Measurements from ENCODE around the gene OBP2A. TPM values are rescaled to one million over a fixed set of nuclear protein-coding genes. Genes with fewer than 3 reads are reported as not detected.
"Not testable (repeated sequence)": the region's sequence is repeated elsewhere in the genome, so short reads cannot be mapped to it uniquely, and the experiment has no call there.

The OBP2A gene
- total RNA-seq, 4 donors from 2014 or later, result not detected

DNA sequence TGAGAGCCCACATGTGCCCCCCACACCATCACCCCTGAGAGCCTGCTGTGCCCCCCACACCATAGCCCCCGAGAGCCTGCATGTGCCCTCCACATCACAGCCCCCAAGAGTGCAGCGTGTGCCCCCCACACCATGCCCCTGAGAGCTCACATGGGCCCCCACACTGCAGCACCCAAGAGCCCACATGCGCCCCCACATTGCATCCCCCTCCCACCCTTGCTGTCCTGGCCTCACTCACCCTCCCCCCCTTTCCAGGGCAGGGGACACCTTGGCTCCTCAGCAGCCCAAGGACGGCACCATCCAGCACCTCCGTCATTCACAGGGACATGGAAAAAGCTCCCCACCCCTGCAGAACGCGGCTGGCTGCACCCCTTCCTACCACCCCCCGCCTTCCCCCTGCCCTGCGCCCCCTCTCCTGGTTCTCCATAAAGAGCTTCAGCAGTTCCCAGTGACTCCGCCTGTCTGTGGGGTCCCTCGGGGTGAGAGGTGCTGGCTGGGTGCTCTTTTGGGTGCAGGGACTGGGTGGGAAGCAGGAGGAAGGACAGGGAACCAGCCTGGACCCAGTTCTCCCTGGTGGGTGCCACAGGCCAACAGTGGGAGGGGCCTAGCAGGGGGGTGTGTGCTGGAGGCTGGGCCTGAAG, 19.7 kb upstream of the OBP2A start:
- TF ChIP-seq CTCF (IDR thresholded peaks at IDR 0.05) (no peak), POLR2A (IDR thresholded peaks at IDR 0.05) (no peak), EP300 (IDR thresholded peaks at IDR 0.05) (no peak)
- Histone ChIP-seq H3K27ac (no peak overlapping the region), H3K36me3 (no peaks in the 10 kb centered on the region), H3K4me3 (no peak overlapping the region), H3K9me3 (peaks cover 0 to 16% (median 0%) of the 10 kb centered on the region in 4 donors), H3K27me3 (peaks cover 0 to 28% of the 10 kb centered on the region in 2 donors), H3K4me1 (no peaks in the 10 kb centered on the region)
- 77 to 80% methylated on average over 8 of the region's 11 CpGs for WGBS, 2 donors
- DNase-seq (ENCODE audit: low spot score in 2 of 2), result no peak

GRCh38 chr9:135526730-135527571, 19.0 kb upstream of the OBP2A start:
- 66% methylated on average over 22 to 30 of the region's 30 CpGs for WGBS, 2 donors
- Histone ChIP-seq H3K9me3 (peaks cover 0 to 16% (median 0%) of the 10 kb centered on the region in 4 donors), H3K27ac (no peak overlapping the region), H3K4me1 (no peaks in the 10 kb centered on the region), H3K36me3 (no peaks in the 10 kb centered on the region), H3K4me3 (no peak overlapping the region), H3K27me3 (peaks cover 0 to 21% of the 10 kb centered on the region in 2 donors)
- TF ChIP-seq CTCF (IDR thresholded peaks at IDR 0.05), result no peak
- DNase-seq (ENCODE audit: low spot score in 2 of 2), result no peak

- DNase-seq (ENCODE audit: low spot score in 2 of 2); H3K36me3 ChIP-seq; H3K4me1 ChIP-seq; H3K4me3 ChIP-seq; H3K27ac ChIP-seq: not testable (repeated sequence)
- peaks cover 0 to 16% (median 0%) of the 10 kb centered on the region in 4 donors for H3K9me3 ChIP-seq
- H3K27me3 ChIP-seq, result peaks cover 0 to 14% of the 10 kb centered on the region in 2 donors
- WGBS, 2 donors, result 91 to 94% methylated on average over 10 of the region's 10 CpGs
These were observed 17.0 kb upstream of the OBP2A start for GRCh38 chr9:135528842-135529435.

DNA sequence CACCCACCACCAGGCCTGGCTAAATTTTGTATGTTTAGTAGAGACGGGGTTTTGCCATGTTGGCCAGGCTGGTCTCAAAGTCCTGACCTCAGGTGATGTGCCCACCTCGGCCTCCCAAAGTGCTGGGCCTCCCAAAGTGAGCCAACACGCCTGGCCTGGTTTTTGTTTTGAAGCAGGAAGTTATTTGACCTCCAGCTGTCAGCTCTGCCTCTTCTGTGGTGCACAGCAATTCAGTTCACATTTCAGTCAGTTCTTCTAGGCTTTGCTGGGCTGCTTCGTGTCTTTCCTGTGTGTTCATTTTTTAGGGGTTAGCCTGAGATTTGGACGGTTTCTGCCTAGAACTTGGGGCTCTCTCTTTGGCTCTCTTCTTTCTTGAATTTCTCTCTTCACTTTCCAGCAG, 15.8 kb upstream of the OBP2A start:
- DNase-seq (ENCODE audit: low spot score in 2 of 2), result no peak
- no peak for TF ChIP-seq CTCF (IDR thresholded peaks at IDR 0.05)
- no peak for TF ChIP-seq POLR2A (IDR thresholded peaks at IDR 0.05)
- TF ChIP-seq EP300 (IDR thresholded peaks at IDR 0.05), result no peak
- 61 to 74% methylated on average over 5 of the region's 5 CpGs for WGBS, 2 donors
- Histone ChIP-seq H3K4me1 (no peaks in the 10 kb centered on the region), H3K27ac (no peak overlapping the region), H3K27me3 (peaks cover 0 to 12% of the 10 kb centered on the region in 2 donors), H3K9me3 (peaks cover 0 to 16% (median 0%) of the 10 kb centered on the region in 4 donors), H3K4me3 (no peak overlapping the region), H3K36me3 (no peaks in the 10 kb centered on the region)

GRCh38 chr9:135531096-135531495, 14.8 kb upstream of the OBP2A start:
- Histone ChIP-seq H3K4me3 (no peak overlapping the region), H3K27me3 (peaks cover 0 to 12% of the 10 kb centered on the region in 2 donors), H3K36me3 (no peaks in the 10 kb centered on the region), H3K4me1 (no peaks in the 10 kb centered on the region), H3K9me3 (peaks cover 0 to 16% (median 0%) of the 10 kb centered on the region in 4 donors), H3K27ac (no peak overlapping the region)
- WGBS, 2 donors, result 85 to 93% methylated on average over 2 to 10 of the region's 10 CpGs
- TF ChIP-seq EP300 (IDR thresholded peaks at IDR 0.05) (no peak), POLR2A (IDR thresholded peaks at IDR 0.05) (no peak), CTCF (IDR thresholded peaks at IDR 0.05) (no peak)
- no peak for DNase-seq (ENCODE audit: low spot score in 2 of 2)

Measured in tibial nerve (tissue), 4 donors.